GM12878 (cell line): ENCODE measurements around the gene SOD2. TPM values are rescaled to one million over a fixed set of nuclear protein-coding genes. Genes with fewer than 3 reads are reported as not detected.

Experiments used
- LARP7 ChIP-seq: fragments of 450-650 bp; IDR thresholded peaks from 2 replicates; pipeline ENCODE4 v1.6.1; 2017; ENCODE audit warnings: mild to moderate bottlenecking
- SUPT20H ChIP-seq: IDR thresholded peaks from 2 replicates; pipeline ENCODE4 v1.6.1; 2011; ENCODE audit warnings: low read depth, mild to moderate bottlenecking, low read length, moderate library complexity, borderline replicate concordance; ENCODE audit not compliant: control insufficient read depth
- polyA plus RNA-seq, 11 experiments: library from polyadenylated mRNA; depleted of rRNA in 4 of 11; unstranded in 6 of 11; stranded (reverse) in 5 of 11; fragments of >200 nt; fragmentation: Nextera tagmentation in 4 of 11; fragmentation: Illumina TruSeq in 1 of 11; extraction: Ambion mirVana in 4 of 11; extraction: Trizol in 1 of 11; gene quantifications; 1 replicate in 1 of 11; 2 replicates in 10 of 11; pipeline versions ENCODE4 v1.2.1 to v1.2.3, GENCODE V29; 2011 to 2016; ENCODE audit warnings: inconsistent platforms in 2 of 11, missing spikeins in 2 of 11, low read depth in 1 of 11
- small RNA-seq: library from RNA; depleted of rRNA; stranded (forward); fragments of <200 nt; gene quantifications from one replicate; pipeline ENCODE3, GENCODE V24; 2014
- total RNA-seq, 4 experiments: library from RNA; depleted of rRNA in 3 of 4; stranded (reverse); fragments of >200 nt in 3 of 4; fragmentation: Illumina TruSeq in 1 of 4; extraction: Trizol in 1 of 4; gene quantifications; 2 replicates each; pipeline versions ENCODE4 v1.2.1 to v1.2.3, GENCODE V29; 2013 to 2021
- TF ChIP-seq, protein P1 (sequence below): fragments of 450-650 bp; IDR thresholded peaks from 2 replicates; pipeline ENCODE4 v1.6.1; 2016; ENCODE audit warnings: mild to moderate bottlenecking
- TF ChIP-seq, protein P2 (sequence below): fragments of 450-650 bp; IDR thresholded peaks from 2 replicates; pipeline ENCODE4 v1.6.1; 2017; ENCODE audit warnings: mild to moderate bottlenecking, moderate library complexity
- TF ChIP-seq, protein P3 (sequence below): IDR thresholded peaks from 2 replicates; pipeline ENCODE4 v1.6.1; 2012; ENCODE audit warnings: low read depth, low read length, improper control_type of control experiment

The SOD2 gene
- total and polyA plus RNA-seq, 10 of the 15 experiments (the other 5 are each of a cell fraction or from before 2014, with no cell fraction given) = 12.1 to 55.8 (median 39.1) TPM

DNA sequence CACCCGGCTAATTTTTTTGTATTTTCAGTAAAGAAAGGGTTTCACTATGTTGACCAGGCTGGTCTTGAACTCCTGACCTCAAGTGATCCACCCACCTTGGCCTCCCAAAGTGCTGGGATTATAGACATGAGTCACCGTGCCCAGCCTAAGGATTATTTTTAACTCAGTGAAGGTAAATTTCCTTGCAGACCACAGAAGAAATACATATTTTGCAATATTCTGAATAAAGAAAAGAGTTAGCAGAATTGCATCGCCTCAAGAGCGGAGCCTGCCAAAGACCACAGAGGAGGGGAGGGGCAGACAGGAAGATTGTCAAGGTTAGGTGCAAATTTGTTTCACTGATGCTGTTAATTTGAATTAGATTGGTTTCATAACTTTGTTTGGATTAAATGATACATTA, 47.4 kb downstream of the SOD2 start (continued):
- no peak for TF ChIP-seq SUPT20H
- TF ChIP-seq, protein P1, sequence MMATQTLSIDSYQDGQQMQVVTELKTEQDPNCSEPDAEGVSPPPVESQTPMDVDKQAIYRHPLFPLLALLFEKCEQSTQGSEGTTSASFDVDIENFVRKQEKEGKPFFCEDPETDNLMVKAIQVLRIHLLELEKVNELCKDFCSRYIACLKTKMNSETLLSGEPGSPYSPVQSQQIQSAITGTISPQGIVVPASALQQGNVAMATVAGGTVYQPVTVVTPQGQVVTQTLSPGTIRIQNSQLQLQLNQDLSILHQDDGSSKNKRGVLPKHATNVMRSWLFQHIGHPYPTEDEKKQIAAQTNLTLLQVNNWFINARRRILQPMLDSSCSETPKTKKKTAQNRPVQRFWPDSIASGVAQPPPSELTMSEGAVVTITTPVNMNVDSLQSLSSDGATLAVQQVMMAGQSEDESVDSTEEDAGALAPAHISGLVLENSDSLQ = no peak
- TF ChIP-seq, protein P2, sequence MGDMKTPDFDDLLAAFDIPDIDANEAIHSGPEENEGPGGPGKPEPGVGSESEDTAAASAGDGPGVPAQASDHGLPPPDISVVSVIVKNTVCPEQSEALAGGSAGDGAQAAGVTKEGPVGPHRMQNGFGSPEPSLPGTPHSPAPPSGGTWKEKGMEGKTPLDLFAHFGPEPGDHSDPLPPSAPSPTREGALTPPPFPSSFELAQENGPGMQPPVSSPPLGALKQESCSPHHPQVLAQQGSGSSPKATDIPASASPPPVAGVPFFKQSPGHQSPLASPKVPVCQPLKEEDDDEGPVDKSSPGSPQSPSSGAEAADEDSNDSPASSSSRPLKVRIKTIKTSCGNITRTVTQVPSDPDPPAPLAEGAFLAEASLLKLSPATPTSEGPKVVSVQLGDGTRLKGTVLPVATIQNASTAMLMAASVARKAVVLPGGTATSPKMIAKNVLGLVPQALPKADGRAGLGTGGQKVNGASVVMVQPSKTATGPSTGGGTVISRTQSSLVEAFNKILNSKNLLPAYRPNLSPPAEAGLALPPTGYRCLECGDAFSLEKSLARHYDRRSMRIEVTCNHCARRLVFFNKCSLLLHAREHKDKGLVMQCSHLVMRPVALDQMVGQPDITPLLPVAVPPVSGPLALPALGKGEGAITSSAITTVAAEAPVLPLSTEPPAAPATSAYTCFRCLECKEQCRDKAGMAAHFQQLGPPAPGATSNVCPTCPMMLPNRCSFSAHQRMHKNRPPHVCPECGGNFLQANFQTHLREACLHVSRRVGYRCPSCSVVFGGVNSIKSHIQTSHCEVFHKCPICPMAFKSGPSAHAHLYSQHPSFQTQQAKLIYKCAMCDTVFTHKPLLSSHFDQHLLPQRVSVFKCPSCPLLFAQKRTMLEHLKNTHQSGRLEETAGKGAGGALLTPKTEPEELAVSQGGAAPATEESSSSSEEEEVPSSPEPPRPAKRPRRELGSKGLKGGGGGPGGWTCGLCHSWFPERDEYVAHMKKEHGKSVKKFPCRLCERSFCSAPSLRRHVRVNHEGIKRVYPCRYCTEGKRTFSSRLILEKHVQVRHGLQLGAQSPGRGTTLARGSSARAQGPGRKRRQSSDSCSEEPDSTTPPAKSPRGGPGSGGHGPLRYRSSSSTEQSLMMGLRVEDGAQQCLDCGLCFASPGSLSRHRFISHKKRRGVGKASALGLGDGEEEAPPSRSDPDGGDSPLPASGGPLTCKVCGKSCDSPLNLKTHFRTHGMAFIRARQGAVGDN = no peak
- no peak for TF ChIP-seq LARP7
- TF ChIP-seq, protein P3, sequence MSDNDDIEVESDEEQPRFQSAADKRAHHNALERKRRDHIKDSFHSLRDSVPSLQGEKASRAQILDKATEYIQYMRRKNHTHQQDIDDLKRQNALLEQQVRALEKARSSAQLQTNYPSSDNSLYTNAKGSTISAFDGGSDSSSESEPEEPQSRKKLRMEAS = no peak

Small RNA genes within 50 kb of the gene (small RNA-seq; reads per million reads assigned to genes)
- gene RNU4ATAC18P = not detected

Other genes with a start within 250 kb of the SOD2 start
- 65.1 and 74.3 TPM in 2 replicates for gene WTAP, start 34.3 kb upstream of the SOD2 start, total RNA-seq (2014; rRNA removed)
- gene WTAP, start 34.3 kb upstream of the SOD2 start, total RNA-seq (2014; rRNA removed; fragmentation: Illumina TruSeq; extraction: Trizol) = 80.8 and 83.8 TPM in 2 replicates
- gene WTAP, start 34.3 kb upstream of the SOD2 start, total RNA-seq (2021) = 73.0 and 79.0 TPM in 2 replicates
- gene WTAP, start 34.3 kb upstream of the SOD2 start, polyA plus RNA-seq (2011; rRNA removed) = 38.7 and 52.9 TPM in 2 replicates
- 90.2 and 105 TPM in 2 replicates for gene WTAP, start 34.3 kb upstream of the SOD2 start, polyA plus RNA-seq (2014; fragmentation: Illumina TruSeq; extraction: Trizol)
- 100 to 1,000 TPM; 102 to 132 TPM for gene WTAP, start 34.3 kb upstream of the SOD2 start, polyA plus RNA-seq (2014; fragmentation: Nextera tagmentation; extraction: Ambion mirVana)
- gene WTAP, start 34.3 kb upstream of the SOD2 start, polyA plus RNA-seq (2014; rRNA removed) = 46.7 and 52.0 TPM in 2 replicates
- gene WTAP, start 34.3 kb upstream of the SOD2 start, polyA plus RNA-seq (2016; fragmentation: Nextera tagmentation; extraction: Ambion mirVana) = 10 to 100 TPM; 82.3 to 95.7 TPM
- gene ACAT2, start 68.8 kb upstream of the SOD2 start, total RNA-seq (2014; rRNA removed) = 87.9 and 93.3 TPM in 2 replicates
- 116 and 119 TPM in 2 replicates for gene ACAT2, start 68.8 kb upstream of the SOD2 start, total RNA-seq (2014; rRNA removed; fragmentation: Illumina TruSeq; extraction: Trizol)
- gene ACAT2, start 68.8 kb upstream of the SOD2 start, total RNA-seq (2021) = 128 and 139 TPM in 2 replicates
- 227 and 257 TPM in 2 replicates for gene ACAT2, start 68.8 kb upstream of the SOD2 start, polyA plus RNA-seq (2011; rRNA removed)
- gene ACAT2, start 68.8 kb upstream of the SOD2 start, polyA plus RNA-seq (2014; fragmentation: Illumina TruSeq; extraction: Trizol) = 98.9 and 134 TPM in 2 replicates
- gene ACAT2, start 68.8 kb upstream of the SOD2 start, polyA plus RNA-seq (2014; fragmentation: Nextera tagmentation; extraction: Ambion mirVana) = 100 to 1,000 TPM; 249 to 257 TPM
- 93.4 and 105 TPM in 2 replicates for gene ACAT2, start 68.8 kb upstream of the SOD2 start, polyA plus RNA-seq (2014; rRNA removed)
- 100 to 1,000 TPM; 137 to 150 TPM for gene ACAT2, start 68.8 kb upstream of the SOD2 start, polyA plus RNA-seq (2016; fragmentation: Nextera tagmentation; extraction: Ambion mirVana)
- gene TCP1, start 96.4 kb upstream of the SOD2 start, total RNA-seq (2014; rRNA removed) = 347 and 350 TPM in 2 replicates
- 329 and 350 TPM in 2 replicates for gene TCP1, start 96.4 kb upstream of the SOD2 start, total RNA-seq (2014; rRNA removed; fragmentation: Illumina TruSeq; extraction: Trizol)
- gene TCP1, start 96.4 kb upstream of the SOD2 start, total RNA-seq (2021) = 306 and 317 TPM in 2 replicates
- 133 and 194 TPM in 2 replicates for gene TCP1, start 96.4 kb upstream of the SOD2 start, polyA plus RNA-seq (2011; rRNA removed)
- 294 and 401 TPM in 2 replicates for gene TCP1, start 96.4 kb upstream of the SOD2 start, polyA plus RNA-seq (2014; fragmentation: Illumina TruSeq; extraction: Trizol)
- gene TCP1, start 96.4 kb upstream of the SOD2 start, polyA plus RNA-seq (2014; fragmentation: Nextera tagmentation; extraction: Ambion mirVana) = 100 to 1,000 TPM; 201 to 241 TPM
- gene TCP1, start 96.4 kb upstream of the SOD2 start, polyA plus RNA-seq (2014; rRNA removed) = 170 and 172 TPM in 2 replicates
- gene TCP1, start 96.4 kb upstream of the SOD2 start, polyA plus RNA-seq (2016; fragmentation: Nextera tagmentation; extraction: Ambion mirVana) = 100 to 1,000 TPM; 452 to 457 TPM
- gene MRPL18, start 97.2 kb upstream of the SOD2 start, total RNA-seq (2014; rRNA removed) = 98.6 and 104 TPM in 2 replicates
- gene MRPL18, start 97.2 kb upstream of the SOD2 start, total RNA-seq (2014; rRNA removed; fragmentation: Illumina TruSeq; extraction: Trizol) = 81.9 and 82.3 TPM in 2 replicates
- gene MRPL18, start 97.2 kb upstream of the SOD2 start, total RNA-seq (2021) = 68.5 and 69.3 TPM in 2 replicates
- 108 and 128 TPM in 2 replicates for gene MRPL18, start 97.2 kb upstream of the SOD2 start, polyA plus RNA-seq (2011; rRNA removed)
- gene MRPL18, start 97.2 kb upstream of the SOD2 start, polyA plus RNA-seq (2014; fragmentation: Illumina TruSeq; extraction: Trizol) = 78.8 and 80.0 TPM in 2 replicates
- 100 to 1,000 TPM; 148 to 203 TPM for gene MRPL18, start 97.2 kb upstream of the SOD2 start, polyA plus RNA-seq (2014; fragmentation: Nextera tagmentation; extraction: Ambion mirVana)
- 106 and 124 TPM in 2 replicates for gene MRPL18, start 97.2 kb upstream of the SOD2 start, polyA plus RNA-seq (2014; rRNA removed)
- 100 to 1,000 TPM; 174 to 177 TPM for gene MRPL18, start 97.2 kb upstream of the SOD2 start, polyA plus RNA-seq (2016; fragmentation: Nextera tagmentation; extraction: Ambion mirVana)
- 0.38 TPM in 1 of 2 replicates, not detected in the other for gene PNLDC1, start 107.0 kb upstream of the SOD2 start, total RNA-seq (2014; rRNA removed)
- 0.09 TPM in 1 of 2 replicates, not detected in the other for gene PNLDC1, start 107.0 kb upstream of the SOD2 start, total RNA-seq (2014; rRNA removed; fragmentation: Illumina TruSeq; extraction: Trizol)
- 0.19 TPM in 1 of 2 replicates, not detected in the other for gene PNLDC1, start 107.0 kb upstream of the SOD2 start, total RNA-seq (2021)
- gene PNLDC1, start 107.0 kb upstream of the SOD2 start, polyA plus RNA-seq (2011; rRNA removed) = 0.07 and 0.08 TPM in 2 replicates
- gene PNLDC1, start 107.0 kb upstream of the SOD2 start, polyA plus RNA-seq (2014; fragmentation: Illumina TruSeq; extraction: Trizol) = 0.07 TPM in 1 of 2 replicates, not detected in the other
- under 1 TPM; 0.09 to 0.16 TPM for gene PNLDC1, start 107.0 kb upstream of the SOD2 start, polyA plus RNA-seq (2014; fragmentation: Nextera tagmentation; extraction: Ambion mirVana)
- 0.06 and 0.16 TPM in 2 replicates for gene PNLDC1, start 107.0 kb upstream of the SOD2 start, polyA plus RNA-seq (2014; rRNA removed)
- gene PNLDC1, start 107.0 kb upstream of the SOD2 start, polyA plus RNA-seq (2016; fragmentation: Nextera tagmentation; extraction: Ambion mirVana) = under 1 TPM; 0.09 to 0.25 TPM
- under 0.01 TPM in 1 of 2 replicates, not detected in the other for gene MAS1, start 197.7 kb upstream of the SOD2 start, total RNA-seq (2014; rRNA removed)
- gene MAS1, start 197.7 kb upstream of the SOD2 start, total RNA-seq (2014; rRNA removed; fragmentation: Illumina TruSeq; extraction: Trizol) = not detected in 2 replicates
- gene MAS1, start 197.7 kb upstream of the SOD2 start, total RNA-seq (2021) = not detected in 2 replicates
- 0.07 and 0.08 TPM in 2 replicates for gene MAS1, start 197.7 kb upstream of the SOD2 start, polyA plus RNA-seq (2011; rRNA removed)
- 0.02 TPM in 1 of 2 replicates, not detected in the other for gene MAS1, start 197.7 kb upstream of the SOD2 start, polyA plus RNA-seq (2014; fragmentation: Illumina TruSeq; extraction: Trizol)
- gene MAS1, start 197.7 kb upstream of the SOD2 start, polyA plus RNA-seq (2014; fragmentation: Nextera tagmentation; extraction: Ambion mirVana) = not detected
- 0.01 TPM in 1 of 2 replicates, not detected in the other for gene MAS1, start 197.7 kb upstream of the SOD2 start, polyA plus RNA-seq (2014; rRNA removed)
- gene MAS1, start 197.7 kb upstream of the SOD2 start, polyA plus RNA-seq (2016; fragmentation: Nextera tagmentation; extraction: Ambion mirVana) = not detected